ENCODE measurements around the gene KCNJ14. TPM values are rescaled to one million over a fixed set of nuclear protein-coding genes. Genes with fewer than 3 reads are reported as not detected.

KCNJ14 gene
- polyA plus RNA-seq (1.1 and 1.6 TPM in 2 replicates), polyA minus RNA-seq (1.2 TPM in 2 replicates)

- Histone ChIP-seq H3K4me2 (ENCODE audit: low read length) (no peak within 1 kb of the TSS), H2AFZ (ENCODE audit: low read depth, low read length) (no peak within 1 kb of the TSS), H3K9ac (ENCODE audit: low read length) (no peak within 1 kb of the TSS), H3K27me3 (ENCODE audit: insufficient read depth, low read depth, low read length) (no peaks in the 10 kb centered on the region), H3K79me2 (replicated peaks; ENCODE audit: insufficient read depth, low read length) (no peaks in the 10 kb centered on the region), H3F3A (ENCODE audit: insufficient read depth, low read length, poor library complexity, severe bottlenecking) (no peaks in the 10 kb centered on the region), H3K4me3 (ENCODE audit: low read length) (no peak within 1 kb of the TSS), H3K9me3 (ENCODE audit: low read length) (no peaks in the 10 kb centered on the region), H3K27ac (ENCODE audit: low read length) (no peak within 1 kb of the TSS), H3K36me3 (ENCODE audit: insufficient read depth, low read length) (no peaks in the 10 kb centered on the region), H3K9me2 (ENCODE audit: insufficient read depth, low read length) (no peaks in the 10 kb centered on the region), H4K20me1 (ENCODE audit: insufficient read depth) (no peaks in the 10 kb centered on the region)
- TF ChIP-seq POLR2AphosphoS5 (IDR thresholded peaks at IDR 0.05) (no peak), EZH2 (IDR thresholded peaks at IDR 0.05; ENCODE audit: borderline replicate concordance, insufficient read depth, low read length, poor library complexity, severe bottlenecking) (no peak), TAF1 (IDR thresholded peaks at IDR 0.05; ENCODE audit: low read depth) (no peak), SMC3 (conservative IDR thresholded peaks at IDR 0.05; ENCODE audit: poor library complexity) (no peak), CTCF (IDR thresholded peaks at IDR 0.05; ENCODE audit: poor library complexity, severe bottlenecking) (no peak), REST (IDR thresholded peaks at IDR 0.05; ENCODE audit: borderline replicate concordance) (no peak), MXI1 (conservative IDR thresholded peaks at IDR 0.05; ENCODE audit: poor library complexity, severe bottlenecking) (no peak), RAD21 (conservative IDR thresholded peaks at IDR 0.05) (no peak), EP300 (conservative IDR thresholded peaks at IDR 0.05; ENCODE audit: poor library complexity, severe bottlenecking) (no peak)
These were observed at the start of gene KCNJ14 for GRCh38 chr19:48455171-48455907. KCNJ14 (plus strand) TSS chr19:48455574; CDS start chr19:48461725, 6,151 bp downstream.

GRCh38 chr19:48405850-48406249 is 49.5 kb upstream of the KCNJ14 start:
- H3K9me3 ChIP-seq (ENCODE audit: low read length): no peaks in the 10 kb centered on the region
- H3K27ac ChIP-seq (ENCODE audit: low read length): no peak overlapping the region
- H4K20me1 ChIP-seq (ENCODE audit: insufficient read depth): no peaks in the 10 kb centered on the region
- no peak overlapping the region for H2AFZ ChIP-seq (ENCODE audit: low read depth, low read length)
- H3K4me2 ChIP-seq (ENCODE audit: low read length): no peak overlapping the region
- H3K36me3 ChIP-seq (ENCODE audit: insufficient read depth, low read length): no peaks in the 10 kb centered on the region
- H3F3A ChIP-seq (ENCODE audit: insufficient read depth, low read length, poor library complexity, severe bottlenecking): no peaks in the 10 kb centered on the region
- H3K9me2 ChIP-seq (ENCODE audit: insufficient read depth, low read length): no peaks in the 10 kb centered on the region
- H3K79me2 ChIP-seq (replicated peaks; ENCODE audit: insufficient read depth, low read length): no peaks in the 10 kb centered on the region
- TF ChIP-seq EP300 (conservative IDR thresholded peaks at IDR 0.05; ENCODE audit: poor library complexity, severe bottlenecking) (no peak), RAD21 (conservative IDR thresholded peaks at IDR 0.05) (no peak), MXI1 (conservative IDR thresholded peaks at IDR 0.05; ENCODE audit: poor library complexity, severe bottlenecking) (no peak), SMC3 (conservative IDR thresholded peaks at IDR 0.05; ENCODE audit: poor library complexity) (no peak), TAF1 (IDR thresholded peaks at IDR 0.05; ENCODE audit: low read depth) (no peak), REST (IDR thresholded peaks at IDR 0.05; ENCODE audit: borderline replicate concordance) (no peak), POLR2AphosphoS5 (IDR thresholded peaks at IDR 0.05) (no peak), CTCF (IDR thresholded peaks at IDR 0.05; ENCODE audit: poor library complexity, severe bottlenecking) (no peak), EZH2 (IDR thresholded peaks at IDR 0.05; ENCODE audit: borderline replicate concordance, insufficient read depth, low read length, poor library complexity, severe bottlenecking) (no peak)
- no peak overlapping the region for H3K9ac ChIP-seq (ENCODE audit: low read length)
- no peaks in the 10 kb centered on the region for H3K27me3 ChIP-seq (ENCODE audit: insufficient read depth, low read depth, low read length)
- no peak overlapping the region for H3K4me3 ChIP-seq (ENCODE audit: low read length)
